SK-N-SH treated with all-trans-retinoic acid at 6 μM for 48 hours (cell line): ENCODE results near the gene DPF3.

Source experiments
- CREB5 ChIP-seq: fragments of 250-450 bp; sonication (Bioruptor Pico); IDR thresholded peaks from 2 replicates; pipeline ENCODE4 v1.5.1; 2020; ENCODE audit warnings: low read depth, mild to moderate bottlenecking, moderate library complexity
- CSRNP3 ChIP-seq: fragments of 250-450 bp; sonication (Bioruptor Pico); IDR thresholded peaks from 2 replicates; pipeline ENCODE4 v1.5.1; 2021; ENCODE audit warnings: mild to moderate bottlenecking, moderate library complexity
- ESRRG ChIP-seq: fragments of 250-450 bp; sonication (Bioruptor Pico); IDR thresholded peaks from 2 replicates; pipeline ENCODE4 v1.6.1; 2021; ENCODE audit warnings: mild to moderate bottlenecking
- RARB ChIP-seq: fragments of 250-450 bp; sonication (Bioruptor Pico); IDR thresholded peaks from 2 replicates; pipeline ENCODE4 v1.8.0; 2021; ENCODE audit warnings: mild to moderate bottlenecking, moderate library complexity
- SNAI2 ChIP-seq: fragments of 250-450 bp; sonication (Bioruptor Pico); IDR thresholded peaks from 2 replicates; pipeline ENCODE4 v1.5.0; 2020; ENCODE audit warnings: mild to moderate bottlenecking, moderate library complexity
- TOX ChIP-seq: fragments of 250-450 bp; sonication (Bioruptor Pico); IDR thresholded peaks from 2 replicates; pipeline ENCODE4 v1.8.0; 2021; ENCODE audit warnings: mild to moderate bottlenecking, moderate library complexity, borderline replicate concordance
- TSHZ2 ChIP-seq: fragments of 250-450 bp; sonication (Bioruptor Pico); IDR thresholded peaks from 2 replicates; pipeline ENCODE4 v1.5.0; 2020; ENCODE audit warnings: mild to moderate bottlenecking, moderate library complexity
- ZFP3 ChIP-seq: fragments of 250-450 bp; sonication (Bioruptor Pico); IDR thresholded peaks from 2 replicates; pipeline ENCODE4 v1.5.0; 2020; ENCODE audit warnings: mild to moderate bottlenecking, moderate library complexity
- ZFP30 ChIP-seq: fragments of 450-650 bp; formaldehyde crosslinking; IDR thresholded peaks from 2 replicates; pipeline ENCODE4 v1.5.0; 2022; ENCODE audit warnings: mild to moderate bottlenecking, moderate library complexity
- ZNF70 ChIP-seq: fragments of 450-650 bp; formaldehyde crosslinking; IDR thresholded peaks from 2 replicates; pipeline ENCODE4 v1.5.0; 2020; ENCODE audit warnings: mild to moderate bottlenecking, moderate library complexity

- TF ChIP-seq CSRNP3 (CRISPR knock-in tag) (no peak), ESRRG (CRISPR knock-in tag) (no peak), ZNF70 (CRISPR knock-in tag) (no peak), TSHZ2 (CRISPR knock-in tag) (no peak), RARB (no peak), SNAI2 (CRISPR knock-in tag) (no peak), TOX (no peak), ZFP30 (CRISPR knock-in tag) (no peak), ZFP3 (CRISPR knock-in tag) (no peak), CREB5 (CRISPR knock-in tag) (no peak)
These were observed 127.6 kb downstream of the DPF3 start for GRCh38 chr14:72766296-72766695.
